GM19468 (cell line): Measurements from ENCODE around the gene MICAL3.

Experiments used
- ATAC-seq: cut with Tn5 transposase; IDR thresholded peaks from one replicate; pipeline ENCODE4 v1.9.1; 2021; ENCODE audit warnings: mild to moderate bottlenecking, moderate library complexity, moderate number of reproducible peaks; ENCODE audit not compliant: unreplicated experiment; ENCODE audit errors: extremely low read depth

Gene MICAL3

DNA sequence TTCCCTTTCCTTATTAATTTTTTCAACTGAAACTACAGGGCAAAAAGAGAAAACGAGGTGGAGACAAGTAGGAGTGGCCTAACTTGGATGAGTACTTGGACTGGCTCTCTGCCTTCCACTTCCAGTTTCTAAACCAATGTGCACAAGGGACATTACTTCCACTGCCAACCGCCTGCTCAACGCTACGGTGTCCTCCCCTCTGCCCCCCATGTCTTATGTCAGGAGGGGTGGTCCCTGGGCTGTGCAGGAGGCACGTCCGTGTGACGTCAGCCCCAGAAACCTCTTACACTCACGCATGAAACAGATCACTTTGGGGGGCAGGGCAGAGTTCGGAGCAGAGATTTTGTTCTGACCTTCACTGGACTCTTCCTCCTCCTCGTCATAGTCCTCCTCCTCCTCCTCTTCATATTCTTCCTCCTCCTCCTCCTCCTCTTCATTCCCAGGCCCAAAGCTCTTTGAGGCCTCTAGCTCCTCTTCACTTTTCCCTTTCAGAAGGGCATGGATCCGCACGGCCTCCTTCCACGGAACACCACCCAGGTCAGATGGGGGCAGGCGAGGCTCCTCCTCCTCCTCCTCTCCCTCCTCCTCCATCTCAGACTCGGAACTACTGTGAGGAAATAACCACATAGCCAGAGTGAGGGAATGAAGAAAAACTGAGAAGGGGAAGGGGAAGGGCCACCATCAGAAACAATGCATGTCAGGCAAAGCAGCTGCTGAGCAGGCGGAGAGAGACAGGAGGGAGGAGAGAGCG, 192.7 kb downstream of the MICAL3 start:
- ATAC-seq: no peak

DNA sequence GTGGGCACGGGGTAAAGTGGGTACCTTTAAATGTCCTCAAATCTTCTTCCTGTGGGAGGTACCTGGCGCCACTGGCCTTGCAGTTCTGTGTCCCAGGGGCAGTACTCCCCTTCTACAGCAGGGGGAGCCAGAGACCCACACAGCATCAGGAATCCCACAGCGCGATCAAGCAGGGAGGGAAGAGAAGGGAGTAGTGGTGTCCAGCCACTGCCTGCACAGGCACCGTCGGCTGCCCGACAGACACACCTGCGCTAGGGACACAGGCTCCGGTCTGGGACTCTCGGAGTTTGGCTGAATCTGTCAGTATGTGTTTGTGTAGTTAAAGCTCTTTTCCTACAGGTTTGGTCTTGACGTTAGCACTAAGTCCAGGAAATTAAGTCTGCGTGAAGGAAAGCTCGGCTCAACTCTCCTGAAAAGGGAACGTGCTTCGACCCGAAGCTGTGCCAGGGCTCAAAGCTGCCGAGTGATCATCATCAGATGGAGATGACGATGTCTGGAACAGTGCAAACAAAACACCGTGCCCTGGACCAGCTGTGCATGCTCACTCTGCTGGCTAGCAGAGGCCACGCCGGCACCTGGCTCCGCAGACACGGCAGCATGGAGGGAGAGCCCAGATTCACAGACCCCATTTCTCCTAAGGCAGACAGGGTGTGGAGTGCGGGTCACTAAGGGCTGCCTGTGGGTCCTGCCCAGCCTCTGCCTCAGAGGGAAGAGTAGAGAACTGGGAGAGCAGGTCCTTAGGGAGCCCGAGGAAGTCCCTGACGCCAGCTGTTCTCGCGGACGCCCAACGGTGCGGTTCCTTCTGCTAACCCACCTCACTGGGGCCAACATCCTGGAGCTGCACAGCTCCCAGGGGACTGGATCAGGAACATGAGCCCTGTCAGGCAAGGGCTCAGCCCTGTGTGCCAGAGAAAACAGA, 194.1 kb downstream of the MICAL3 start:
- no peak for ATAC-seq

DNA sequence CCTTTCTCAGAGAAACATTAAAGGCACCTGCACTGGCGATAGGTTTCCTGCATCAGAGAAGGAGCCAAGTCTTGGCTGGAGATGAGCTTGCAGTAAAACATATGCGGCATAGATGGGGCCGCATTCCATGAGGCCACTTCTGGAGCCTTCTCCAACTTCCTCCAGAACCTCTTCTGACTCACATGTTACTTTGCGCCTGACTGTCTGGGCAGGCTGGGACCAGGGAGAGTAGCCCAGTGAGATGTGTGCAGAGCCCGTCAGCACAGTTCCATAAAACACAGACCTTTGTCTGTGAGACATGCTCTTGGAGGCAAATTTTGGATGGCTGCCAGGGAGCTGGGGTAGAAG, 194.7 kb downstream of the MICAL3 start:
- no peak for ATAC-seq

DNA sequence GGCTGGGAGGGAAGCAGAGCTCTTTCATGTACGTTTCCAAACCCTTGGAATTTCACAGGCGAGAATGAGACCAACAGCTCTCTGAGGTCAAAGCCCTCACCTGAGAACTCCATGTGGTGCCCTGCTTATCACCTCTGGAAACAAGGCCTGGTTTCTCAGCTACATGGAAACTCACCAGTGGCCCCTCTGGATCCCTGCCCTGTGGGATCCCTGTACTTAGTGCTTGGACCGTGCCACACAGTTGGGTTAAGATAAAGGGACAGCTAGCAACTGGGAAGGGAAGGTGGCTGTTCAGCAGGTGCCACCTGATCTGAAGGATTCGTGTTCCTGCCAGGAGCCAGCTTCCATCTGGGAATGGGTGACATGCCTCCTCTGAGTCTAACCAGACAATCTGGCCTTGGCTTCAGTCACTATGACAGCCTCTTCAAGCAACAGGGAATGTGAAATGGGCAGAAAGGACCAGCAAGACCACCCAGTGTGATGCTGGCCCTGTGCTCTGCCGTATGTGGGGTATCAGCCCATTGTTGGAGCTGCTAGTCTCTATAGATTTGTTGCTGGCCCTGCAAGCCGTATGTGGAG, 195.8 kb downstream of the MICAL3 start:
- no peak for ATAC-seq

DNA sequence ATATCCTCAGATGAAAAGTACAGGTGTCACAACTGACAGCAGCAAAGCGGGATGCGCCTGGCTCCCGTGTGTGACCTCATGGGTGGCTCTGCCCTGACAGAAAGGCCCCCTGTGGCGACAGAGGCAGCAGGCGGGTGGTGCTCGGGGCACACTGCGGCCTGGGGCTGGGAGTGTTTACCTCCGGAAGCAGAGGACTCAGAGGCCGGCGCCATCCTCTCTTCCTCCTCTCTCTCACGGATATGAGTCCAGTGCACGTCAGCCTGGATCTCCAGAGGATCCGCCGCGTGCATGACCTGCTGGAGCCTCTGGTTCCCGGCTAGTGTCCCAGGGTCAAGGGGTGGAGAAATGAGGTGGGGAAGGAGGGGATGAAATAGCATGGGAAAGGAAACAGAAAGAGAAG, 196.9 kb downstream of the MICAL3 start:
- ATAC-seq: no peak

DNA sequence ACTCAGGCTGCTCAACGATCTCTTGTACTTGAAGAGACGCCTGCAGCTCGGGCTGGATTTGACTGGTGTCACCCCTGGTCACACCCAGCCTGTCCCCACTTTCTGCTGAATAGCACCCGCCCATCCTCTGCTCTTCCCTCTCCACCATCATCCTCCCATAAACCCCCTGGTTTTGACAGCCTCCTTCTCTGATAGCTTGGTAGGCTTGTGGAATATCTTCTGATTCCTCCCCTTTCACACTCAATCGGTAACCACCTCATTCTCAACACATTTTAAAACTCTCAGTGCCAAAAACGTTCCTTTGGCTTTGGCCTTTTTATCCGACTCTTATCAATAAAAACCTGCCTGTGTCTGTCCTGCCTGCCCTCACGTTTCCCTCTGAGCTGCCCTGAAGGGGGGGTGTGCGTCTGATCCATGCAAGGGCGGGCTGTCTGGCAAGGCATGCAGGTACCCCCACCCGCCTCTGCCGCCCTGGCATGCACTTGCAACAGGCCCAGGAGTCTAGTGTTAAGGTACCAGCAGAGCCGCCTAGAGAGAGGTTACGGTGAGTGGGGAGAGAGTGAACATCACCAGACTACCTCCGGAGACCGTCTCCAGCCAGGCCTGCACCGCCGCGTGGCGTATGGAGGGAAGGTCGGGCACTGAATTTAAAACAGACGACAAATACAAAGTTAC, 198.3 kb downstream of the MICAL3 start:
- no peak for ATAC-seq

DNA sequence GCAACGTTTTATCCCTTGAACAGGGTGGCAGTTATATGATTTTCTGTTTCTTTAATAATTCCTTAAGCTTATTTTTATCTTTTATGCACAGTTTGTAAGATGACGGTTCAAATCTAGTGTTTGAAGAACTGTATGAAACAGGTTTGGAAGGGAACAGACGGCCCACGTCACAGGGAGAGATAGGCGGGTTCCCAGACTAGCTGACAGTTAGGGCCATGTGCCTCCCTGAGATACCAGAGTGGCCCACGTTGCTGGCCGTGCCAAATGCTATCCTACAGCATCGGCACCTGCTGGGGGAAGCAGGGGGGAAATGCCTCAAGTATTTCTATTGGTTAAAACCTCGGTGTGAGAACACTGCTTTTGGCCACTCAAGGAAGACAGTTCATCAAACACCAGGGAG, 199.9 kb downstream of the MICAL3 start:
- no peak for ATAC-seq

DNA sequence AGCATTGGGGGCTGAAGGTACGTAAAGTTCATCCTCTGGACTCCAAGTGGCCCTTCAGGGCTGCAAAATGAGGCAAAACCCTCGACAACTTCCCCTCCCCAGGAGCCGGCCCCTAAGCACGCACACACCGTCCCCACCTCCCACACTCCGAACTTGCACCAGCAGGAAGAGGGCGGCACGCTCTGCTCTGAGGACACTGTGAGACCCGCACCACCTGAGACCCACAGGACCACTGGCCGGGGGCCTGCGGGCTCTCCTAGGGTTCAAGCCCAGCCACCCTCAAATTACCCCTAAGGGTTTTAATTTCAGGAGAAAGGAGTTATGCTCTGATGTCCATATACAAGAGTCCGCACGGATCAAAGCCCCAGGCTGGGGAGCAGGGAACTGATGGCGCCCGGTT, 200.4 kb downstream of the MICAL3 start:
- ATAC-seq: no peak

DNA sequence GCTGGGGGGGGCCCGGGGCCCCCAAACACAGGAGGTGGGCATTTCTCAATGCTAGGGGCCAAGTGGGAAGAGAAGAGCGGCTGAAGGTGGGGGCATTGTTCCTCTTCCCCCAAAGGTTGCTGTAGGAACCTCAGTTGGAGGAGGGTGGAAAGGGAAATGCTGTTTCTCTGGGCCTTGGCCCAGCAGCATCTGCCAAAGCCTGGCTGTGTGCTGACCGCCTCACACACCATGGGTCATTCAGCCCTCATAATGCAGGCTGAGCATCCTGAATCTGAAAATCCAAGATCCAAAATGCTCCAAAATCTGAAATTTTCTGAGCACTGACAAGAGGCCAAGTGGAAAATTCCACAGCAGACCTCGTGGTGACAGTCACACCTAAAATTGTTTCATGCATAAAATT, 201.1 kb downstream of the MICAL3 start:
- no peak for ATAC-seq

DNA sequence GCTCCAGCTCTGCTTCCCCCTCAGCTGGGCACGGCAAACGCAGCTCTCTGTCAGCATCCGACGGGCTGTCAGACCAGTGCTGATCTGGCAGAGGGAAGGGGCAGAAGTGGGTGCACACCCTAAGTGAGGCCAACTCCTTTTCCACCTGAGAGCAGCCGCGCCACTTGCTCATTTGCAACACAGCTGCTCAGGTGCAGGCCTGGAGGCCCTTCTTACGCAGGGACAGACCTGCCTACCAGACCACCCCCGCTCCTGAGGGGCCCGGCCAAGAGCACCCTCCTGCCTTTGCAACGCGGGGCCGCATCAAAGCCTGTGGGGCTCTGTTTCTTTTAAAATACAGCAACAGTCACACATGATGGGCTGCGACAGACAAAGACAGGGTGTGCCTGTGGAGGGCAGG, 202.3 kb downstream of the MICAL3 start:
- no peak for ATAC-seq

DNA sequence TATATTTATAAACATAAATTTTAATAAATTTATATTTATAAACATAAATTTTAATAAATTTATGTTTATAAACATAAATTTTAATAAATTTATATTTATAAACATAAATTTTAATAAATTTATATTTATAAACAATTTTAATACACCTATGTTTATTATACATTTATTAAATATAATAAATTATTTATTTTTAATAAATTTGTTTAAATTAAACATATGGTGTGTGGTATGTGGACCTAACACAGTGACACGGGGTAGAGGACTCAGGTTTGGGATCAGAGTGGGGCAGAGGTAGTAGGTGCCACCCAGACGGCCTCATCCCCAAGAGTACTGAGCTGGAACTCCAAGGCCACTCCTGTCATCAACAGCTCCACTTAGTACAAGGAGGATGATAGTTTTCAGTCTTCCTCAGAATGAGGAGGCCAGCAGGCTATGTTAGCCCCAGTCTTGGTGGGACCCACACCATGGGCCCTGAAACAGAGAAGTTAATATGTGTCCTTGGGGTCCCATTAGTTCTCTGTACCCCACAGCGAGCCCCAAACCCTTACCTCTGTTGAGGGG, 203.4 kb downstream of the MICAL3 start:
- no peak for ATAC-seq

DNA sequence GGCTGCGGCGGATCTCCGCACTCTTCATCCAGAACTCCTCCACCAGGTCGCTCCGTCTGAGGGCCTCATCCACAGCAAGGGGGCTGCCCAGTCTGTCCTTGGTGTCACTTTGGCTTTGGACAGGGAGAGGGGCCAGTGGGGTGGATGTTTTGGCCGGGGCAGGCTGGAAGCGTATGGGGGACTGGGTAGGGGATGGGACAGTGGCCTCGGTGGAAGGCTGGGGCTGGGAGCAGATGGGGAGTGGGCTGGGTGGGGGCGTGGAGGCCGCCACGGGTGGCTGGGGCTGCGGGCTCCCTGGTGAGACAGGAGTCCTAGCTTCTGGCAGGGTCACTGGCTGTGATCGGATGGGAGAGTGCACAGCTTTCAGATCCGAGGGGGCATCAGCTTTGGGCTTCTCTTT, 205.7 kb downstream of the MICAL3 start:
- ATAC-seq: no peak

DNA sequence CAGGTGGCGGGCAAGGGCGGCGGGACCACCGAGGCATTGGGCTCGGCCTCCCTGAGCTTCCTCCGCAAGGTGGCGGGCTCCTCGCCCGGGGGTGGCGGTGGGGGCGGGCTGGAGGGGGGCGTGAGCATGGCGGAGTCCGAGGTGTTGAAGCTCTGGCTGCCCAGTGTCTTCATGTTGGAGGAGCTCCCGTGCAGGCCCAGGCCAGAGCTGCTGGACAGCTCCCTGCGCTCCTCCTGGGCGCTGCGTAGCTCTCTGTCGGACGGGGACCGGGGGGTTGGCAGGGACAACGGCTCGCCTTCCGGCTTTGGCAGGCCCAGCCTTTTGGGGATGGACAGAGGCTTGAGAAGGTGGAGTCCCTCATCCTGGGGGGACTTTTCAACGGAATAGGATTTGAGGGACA, 206.2 kb downstream of the MICAL3 start:
- ATAC-seq: no peak

DNA sequence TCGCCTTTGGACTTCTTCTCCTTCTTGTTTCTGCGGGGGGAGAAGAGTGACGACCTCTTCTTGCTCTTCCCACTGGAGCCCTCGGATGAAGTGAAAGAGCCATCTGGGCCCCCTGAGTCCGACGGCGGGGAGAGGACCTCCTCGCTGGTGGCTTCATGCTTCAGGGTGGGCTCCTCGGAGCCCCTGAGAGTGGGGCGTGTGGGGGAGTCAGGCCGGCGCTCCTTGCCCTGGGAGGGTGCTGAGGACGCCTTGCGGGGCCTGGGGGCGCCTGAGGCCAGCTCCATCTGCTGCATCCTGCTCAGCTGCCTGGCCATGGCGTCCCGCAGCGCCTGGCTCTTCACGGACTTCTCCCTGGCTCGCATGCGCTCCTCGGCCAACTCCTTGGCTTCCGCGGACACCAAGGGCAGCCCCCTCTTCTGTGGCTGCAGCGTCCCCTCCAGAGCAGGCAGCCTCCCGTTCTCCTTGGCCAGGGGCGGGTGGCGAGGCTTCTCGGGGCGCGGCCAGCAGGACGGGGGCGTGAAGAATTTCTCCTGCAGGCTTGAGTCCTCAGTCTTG, 206.8 kb downstream of the MICAL3 start:
- no peak for ATAC-seq

DNA sequence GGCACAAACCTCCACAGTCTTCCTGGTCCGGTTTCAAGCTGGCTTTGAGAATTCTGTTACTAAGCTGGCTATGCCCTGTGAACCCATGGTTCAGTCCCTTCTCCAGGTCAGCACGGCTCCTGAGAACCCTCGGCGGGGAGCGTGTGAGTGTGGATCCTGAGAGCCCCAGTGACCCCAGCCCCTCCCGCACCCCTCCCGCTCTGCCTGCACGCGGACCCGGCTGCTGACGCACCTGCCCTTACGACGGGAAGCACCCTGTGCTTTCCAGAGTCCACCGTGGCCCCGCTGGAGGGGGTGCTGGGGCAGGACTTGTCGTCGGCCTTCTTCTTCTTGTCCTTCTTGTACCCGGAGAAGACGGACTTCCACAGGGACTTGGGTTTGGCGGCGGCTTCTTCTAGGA, 207.3 kb downstream of the MICAL3 start:
- ATAC-seq: no peak

DNA sequence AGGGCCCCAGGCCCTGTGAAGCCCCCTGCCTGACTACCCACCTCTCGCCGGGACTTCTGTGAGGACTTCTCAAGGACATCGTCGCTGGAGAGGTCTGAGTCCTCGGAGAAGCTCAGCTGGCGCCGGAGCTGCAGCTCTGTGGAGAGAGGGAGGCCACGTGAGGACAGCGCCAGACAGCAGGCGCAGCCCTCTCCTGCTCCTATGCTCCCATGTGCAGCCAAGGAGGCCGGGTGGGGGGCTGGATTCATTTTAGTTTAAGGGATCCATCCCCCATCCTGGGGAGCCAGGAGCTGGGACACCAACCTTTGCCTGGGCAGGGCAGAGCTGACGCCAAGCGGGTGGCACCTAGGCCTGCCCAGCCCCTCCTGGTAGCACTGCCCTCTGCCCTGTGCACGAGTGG, 207.7 kb downstream of the MICAL3 start:
- ATAC-seq: no peak

DNA sequence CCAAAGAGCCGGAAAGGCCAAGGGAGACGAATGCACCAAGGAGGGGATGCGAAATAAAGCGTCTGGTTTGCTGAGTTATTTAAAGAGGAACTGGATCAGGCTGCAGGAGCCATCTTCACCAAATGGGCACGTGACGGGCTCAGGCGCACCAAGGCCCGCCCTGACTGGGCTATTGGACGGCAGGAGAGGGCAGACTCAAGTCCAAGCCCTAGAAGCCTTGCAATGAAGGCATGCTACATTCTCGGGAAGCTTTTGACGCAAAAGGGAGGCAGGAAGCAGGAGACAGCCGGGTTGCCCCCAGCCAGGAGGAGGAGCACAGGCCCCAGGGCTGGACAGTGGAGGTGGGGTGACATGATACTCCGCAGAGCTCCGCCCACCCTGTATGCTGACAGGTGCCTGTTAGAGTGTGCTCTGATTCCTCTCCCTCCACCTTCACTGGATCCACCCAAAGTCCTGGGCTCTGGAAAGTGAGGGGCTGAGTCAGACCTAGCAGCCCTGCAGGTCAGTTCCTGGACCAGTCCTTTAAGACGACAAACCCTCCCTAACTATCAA, 208.6 kb downstream of the MICAL3 start:
- no peak for ATAC-seq

DNA sequence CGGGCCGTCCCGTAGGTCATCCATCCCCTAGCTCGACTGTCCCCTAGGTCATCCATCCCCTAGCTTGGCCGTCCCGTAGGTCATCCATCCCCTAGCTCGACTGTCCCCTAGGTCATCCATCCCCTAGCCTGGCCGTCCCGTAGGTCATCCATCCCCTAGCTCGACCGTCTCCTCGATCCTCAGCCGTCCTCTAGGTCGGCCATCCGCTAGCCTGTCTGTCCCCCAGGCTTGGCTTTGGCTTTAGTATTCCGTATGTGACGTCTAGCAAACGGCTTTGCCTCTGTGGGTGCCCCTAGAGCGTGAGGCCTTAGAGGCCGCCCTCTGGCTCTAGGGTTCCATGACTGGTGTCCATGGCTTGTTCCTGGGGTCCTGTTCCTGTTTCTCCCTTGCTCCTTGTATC, 209.5 kb downstream of the MICAL3 start:
- ATAC-seq: no peak

DNA sequence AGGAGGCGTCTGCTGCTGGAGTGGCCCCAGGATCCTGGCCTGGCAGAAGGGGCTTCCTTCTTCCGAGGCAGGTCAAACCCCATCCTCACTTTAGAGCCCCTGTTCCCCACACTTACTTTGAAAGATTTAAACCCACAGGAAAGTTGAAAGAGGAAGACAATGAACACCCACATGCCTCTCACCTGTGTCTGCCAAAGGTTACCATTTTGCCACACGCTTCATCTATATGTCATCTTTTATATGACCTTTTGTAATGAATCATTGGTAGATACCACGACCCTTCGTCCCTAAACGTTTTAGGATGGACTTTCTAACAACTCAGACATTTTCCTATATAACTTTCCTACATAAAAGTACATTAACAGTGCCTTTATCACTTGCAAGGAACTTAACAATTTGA, 210.3 kb downstream of the MICAL3 start:
- no peak for ATAC-seq

DNA sequence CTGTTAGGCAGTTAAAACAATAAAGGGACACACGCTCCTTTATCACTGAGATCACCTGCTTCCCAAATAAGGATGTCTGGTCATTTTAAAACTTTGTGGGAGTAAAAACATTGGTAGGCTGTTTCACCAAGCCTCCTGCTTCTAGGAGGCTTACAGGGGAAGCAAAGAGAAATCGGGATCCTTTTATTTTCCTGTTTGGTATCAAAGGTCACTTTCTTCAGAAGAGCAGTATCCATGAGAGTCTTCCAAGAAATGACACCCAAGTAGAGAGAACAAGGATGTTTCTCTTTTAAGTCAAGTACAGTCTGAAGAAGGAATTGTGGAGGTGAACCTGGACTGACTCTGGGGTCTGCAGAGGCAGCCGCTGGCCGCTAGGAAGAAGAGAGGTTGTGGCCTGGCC, 213.2 kb downstream of the MICAL3 start:
- no peak for ATAC-seq
